Thyroid gland (tissue), 4 donors: ENCODE results near the gene ZNF860. TPM values are rescaled to one million over a fixed set of nuclear protein-coding genes. Genes with fewer than 3 reads are reported as not detected.

Experiments
- DNase-seq, 2 donors: peaks; one replicate each; pipeline ENCODE4 v3.0.0-alpha.2; 2019
- H3K27ac ChIP-seq, 3 donors: fragments of 200-600 bp; sonication (generic); 1 replicate in 2 of 3; 2 replicates in 1 of 3; pipeline ENCODE4 v1.5.1; 2016 to 2019; ENCODE audit warnings: mild to moderate bottlenecking in 1 of 3, moderate library complexity in 1 of 3
- H3K27me3 ChIP-seq: fragments of 200-600 bp; sonication (generic); one replicate; pipeline ENCODE4 v1.5.1; 2019
- H3K36me3 ChIP-seq, 2 donors: fragments of 200-600 bp; sonication (generic); one replicate each; pipeline ENCODE4 v1.5.1; 2016 to 2019
- H3K4me1 ChIP-seq, 2 donors: fragments of 200-600 bp; sonication (generic); one replicate each; pipeline ENCODE4 v1.5.1; 2017 to 2019
- H3K4me3 ChIP-seq, 3 donors: fragments of 200-600 bp; sonication (generic); replicated peaks in 1 of 3; 1 replicate in 2 of 3; 2 replicates in 1 of 3; pipeline ENCODE4 v1.5.1; 2016; ENCODE audit warnings: mild to moderate bottlenecking in 1 of 3
- H3K9me3 ChIP-seq: fragments of 200-600 bp; sonication (generic); one replicate; pipeline ENCODE4 v1.5.1; 2017
- POLR2A ChIP-seq, 2 donors: fragments of 450-650 bp; IDR thresholded peaks; one replicate each; pipeline ENCODE4 v1.6.1; 2017; ENCODE audit warnings: antibody characterized with exemption in 2 of 2, mild to moderate bottlenecking in 2 of 2, moderate library complexity in 1 of 2
- WGBS, 2 donors: methylation state at CpG; one replicate each; pipeline ENCODE4 v1.1.5; 2017; 5-methylcytosine and 5-hydroxymethylcytosine counted together
- intact Hi-C: fragments of 100-400 bp; cut with DNase I; formaldehyde crosslinking; loops from one replicate; pipeline ENCODE4 v1.15.1; 2023
- total RNA-seq, 4 donors: library from RNA; depleted of rRNA; stranded (reverse); fragments of >200 nt; gene quantifications; one replicate each; pipeline ENCODE4 v1.2.3, GENCODE V29; 2016
- TF ChIP-seq, protein P1 (sequence below), 6 experiments: fragments of 200-600 bp in 3 of 6; fragments of 450-650 bp in 3 of 6; sonication (generic) in 3 of 6; IDR thresholded peaks; one replicate each; pipeline ENCODE4 v1.5.1; 2016 to 2019; ENCODE audit warnings: antibody characterized with exemption in 6 of 6, mild to moderate bottlenecking in 2 of 6, inconsistent platforms in 1 of 6, moderate library complexity in 1 of 6

The ZNF860 gene
- 1 to 10 TPM in 3 of 4 donors, under 1 TPM in 1; 0.67 to 1.6 (median 1.4) TPM for total RNA-seq

- Histone ChIP-seq H3K9me3 (no peaks in the 10 kb centered on the region), H3K4me3 (peak within 1 kb of the TSS; percentile 60 to 94 (median 80)), H3K36me3 (no peaks in the 10 kb centered on the region), H3K27me3 (no peaks in the 10 kb centered on the region), H3K4me1 (peaks cover 4 to 6% of the 10 kb centered on the region in 2 donors), H3K27ac (peak within 1 kb of the TSS; percentile 62 to 95 (median 78))
- TF ChIP-seq, protein P1, sequence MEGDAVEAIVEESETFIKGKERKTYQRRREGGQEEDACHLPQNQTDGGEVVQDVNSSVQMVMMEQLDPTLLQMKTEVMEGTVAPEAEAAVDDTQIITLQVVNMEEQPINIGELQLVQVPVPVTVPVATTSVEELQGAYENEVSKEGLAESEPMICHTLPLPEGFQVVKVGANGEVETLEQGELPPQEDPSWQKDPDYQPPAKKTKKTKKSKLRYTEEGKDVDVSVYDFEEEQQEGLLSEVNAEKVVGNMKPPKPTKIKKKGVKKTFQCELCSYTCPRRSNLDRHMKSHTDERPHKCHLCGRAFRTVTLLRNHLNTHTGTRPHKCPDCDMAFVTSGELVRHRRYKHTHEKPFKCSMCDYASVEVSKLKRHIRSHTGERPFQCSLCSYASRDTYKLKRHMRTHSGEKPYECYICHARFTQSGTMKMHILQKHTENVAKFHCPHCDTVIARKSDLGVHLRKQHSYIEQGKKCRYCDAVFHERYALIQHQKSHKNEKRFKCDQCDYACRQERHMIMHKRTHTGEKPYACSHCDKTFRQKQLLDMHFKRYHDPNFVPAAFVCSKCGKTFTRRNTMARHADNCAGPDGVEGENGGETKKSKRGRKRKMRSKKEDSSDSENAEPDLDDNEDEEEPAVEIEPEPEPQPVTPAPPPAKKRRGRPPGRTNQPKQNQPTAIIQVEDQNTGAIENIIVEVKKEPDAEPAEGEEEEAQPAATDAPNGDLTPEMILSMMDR (IDR thresholded peaks at IDR 0.05) = peak in 1 of 6 experiments; percentile 10
- peak in 1 of 2 donors; percentile 70 for TF ChIP-seq POLR2A (IDR thresholded peaks at IDR 0.05)
- peak; percentile 91 to 93 for DNase-seq
- 6 to 9% methylated on average over 39 to 57 of the region's 65 CpGs for WGBS, 2 donors
- intact Hi-C loops = no loop called here
Measured at GRCh38 chr3:31981206-31982181, at the start of gene ZNF860, which contains the start of gene OSBPL10. ZNF860 (plus strand) TSS chr3:31981750; CDS start chr3:31989080, 7,330 bp downstream. OSBPL10 (minus strand) TSS chr3:31981262; CDS start chr3:31981179, 83 bp downstream.

GRCh38 chr3:31932990-31933389 is 48.6 kb upstream of the ZNF860 start:
- no peak overlapping the region for H3K4me3 ChIP-seq
- intact Hi-C loops = no loop called here
- no peaks in the 10 kb centered on the region for H3K9me3 ChIP-seq
- H3K36me3 ChIP-seq = no peaks in the 10 kb centered on the region
- H3K27me3 ChIP-seq = no peaks in the 10 kb centered on the region
- 96 to 97% methylated on average over 3 of the region's 3 CpGs for WGBS, 2 donors
- H3K27ac ChIP-seq = no peak overlapping the region
- DNase-seq = no peak
- H3K4me1 ChIP-seq = peaks cover 0 to 31% of the 10 kb centered on the region in 2 donors
- TF ChIP-seq, protein P1 (IDR thresholded peaks at IDR 0.05) = no peak
- no peak for TF ChIP-seq POLR2A (IDR thresholded peaks at IDR 0.05)

DNA sequence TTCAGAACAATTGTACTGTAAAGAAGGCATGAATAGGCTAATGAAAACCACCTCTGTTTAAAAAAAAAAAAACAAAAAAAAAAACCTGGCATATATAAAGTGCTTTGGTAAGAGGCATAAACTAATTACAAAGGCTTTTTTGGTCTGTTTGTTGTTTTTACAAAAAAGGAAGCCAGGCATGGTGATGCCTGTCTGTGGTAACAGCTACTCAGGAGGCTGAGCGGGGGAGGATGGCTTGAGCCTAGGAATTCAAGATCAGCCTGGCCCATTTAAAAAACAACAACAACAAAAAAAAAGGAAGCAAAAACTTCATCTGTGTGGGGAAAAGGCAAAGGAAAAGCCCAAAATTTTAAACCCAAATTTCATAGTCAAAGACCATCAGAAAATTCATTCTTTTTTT is 47.5 kb upstream of the ZNF860 start:
- Histone ChIP-seq H3K4me3 (no peak overlapping the region), H3K36me3 (no peaks in the 10 kb centered on the region), H3K27ac (no peak overlapping the region), H3K27me3 (no peaks in the 10 kb centered on the region), H3K9me3 (no peaks in the 10 kb centered on the region), H3K4me1 (peaks cover 0 to 31% of the 10 kb centered on the region in 2 donors)
- intact Hi-C loops = no loop called here
- TF ChIP-seq, protein P1 (IDR thresholded peaks at IDR 0.05) = no peak
- no peak for TF ChIP-seq POLR2A (IDR thresholded peaks at IDR 0.05)
- DNase-seq = peak; percentile 27 to 38
- 83 to 91% methylated on average over 1 of the region's 1 CpG for WGBS, 2 donors

- Histone ChIP-seq H3K4me3 (no peak overlapping the region), H3K4me1 (peaks cover 0 to 31% of the 10 kb centered on the region in 2 donors), H3K9me3 (no peaks in the 10 kb centered on the region), H3K36me3 (no peaks in the 10 kb centered on the region), H3K27me3 (no peaks in the 10 kb centered on the region), H3K27ac (no peak overlapping the region)
- 33 to 36% methylated on average over 3 of the region's 3 CpGs for WGBS, 2 donors
- DNase-seq = no peak
- intact Hi-C loops = no loop called here
- TF ChIP-seq, protein P1 (IDR thresholded peaks at IDR 0.05) = no peak
- no peak for TF ChIP-seq POLR2A (IDR thresholded peaks at IDR 0.05)
Measured at GRCh38 chr3:31934866-31935265, 46.7 kb upstream of the ZNF860 start.
